ENCODE results near the gene CLRN2. TPM values are rescaled to one million over a fixed set of nuclear protein-coding genes. Genes with fewer than 3 reads are reported as not detected.

CLRN2 gene
- total RNA-seq, 1 donor from 2014 or later: not detected

GRCh38 chr4:17489721-17490120, 25.2 kb upstream of the CLRN2 start:
- DNase-seq: no peak
- peaks cover 74% of the 10 kb centered on the region for H3K36me3 ChIP-seq
- H3K9me3 ChIP-seq (replicated peaks): no peaks in the 10 kb centered on the region
- H3K4me3 ChIP-seq: no peak overlapping the region
- H3K27me3 ChIP-seq (ENCODE audit: low read depth): no peaks in the 10 kb centered on the region
- TF ChIP-seq, protein P1, sequence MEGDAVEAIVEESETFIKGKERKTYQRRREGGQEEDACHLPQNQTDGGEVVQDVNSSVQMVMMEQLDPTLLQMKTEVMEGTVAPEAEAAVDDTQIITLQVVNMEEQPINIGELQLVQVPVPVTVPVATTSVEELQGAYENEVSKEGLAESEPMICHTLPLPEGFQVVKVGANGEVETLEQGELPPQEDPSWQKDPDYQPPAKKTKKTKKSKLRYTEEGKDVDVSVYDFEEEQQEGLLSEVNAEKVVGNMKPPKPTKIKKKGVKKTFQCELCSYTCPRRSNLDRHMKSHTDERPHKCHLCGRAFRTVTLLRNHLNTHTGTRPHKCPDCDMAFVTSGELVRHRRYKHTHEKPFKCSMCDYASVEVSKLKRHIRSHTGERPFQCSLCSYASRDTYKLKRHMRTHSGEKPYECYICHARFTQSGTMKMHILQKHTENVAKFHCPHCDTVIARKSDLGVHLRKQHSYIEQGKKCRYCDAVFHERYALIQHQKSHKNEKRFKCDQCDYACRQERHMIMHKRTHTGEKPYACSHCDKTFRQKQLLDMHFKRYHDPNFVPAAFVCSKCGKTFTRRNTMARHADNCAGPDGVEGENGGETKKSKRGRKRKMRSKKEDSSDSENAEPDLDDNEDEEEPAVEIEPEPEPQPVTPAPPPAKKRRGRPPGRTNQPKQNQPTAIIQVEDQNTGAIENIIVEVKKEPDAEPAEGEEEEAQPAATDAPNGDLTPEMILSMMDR (IDR thresholded peaks at IDR 0.05; ENCODE audit: borderline replicate concordance): no peak
- H3K4me1 ChIP-seq: peaks cover 8% of the 10 kb centered on the region
- intact Hi-C loops (cut with micrococcal nuclease): no loop called here
- no peak overlapping the region for H3K27ac ChIP-seq (replicated peaks)

DNA sequence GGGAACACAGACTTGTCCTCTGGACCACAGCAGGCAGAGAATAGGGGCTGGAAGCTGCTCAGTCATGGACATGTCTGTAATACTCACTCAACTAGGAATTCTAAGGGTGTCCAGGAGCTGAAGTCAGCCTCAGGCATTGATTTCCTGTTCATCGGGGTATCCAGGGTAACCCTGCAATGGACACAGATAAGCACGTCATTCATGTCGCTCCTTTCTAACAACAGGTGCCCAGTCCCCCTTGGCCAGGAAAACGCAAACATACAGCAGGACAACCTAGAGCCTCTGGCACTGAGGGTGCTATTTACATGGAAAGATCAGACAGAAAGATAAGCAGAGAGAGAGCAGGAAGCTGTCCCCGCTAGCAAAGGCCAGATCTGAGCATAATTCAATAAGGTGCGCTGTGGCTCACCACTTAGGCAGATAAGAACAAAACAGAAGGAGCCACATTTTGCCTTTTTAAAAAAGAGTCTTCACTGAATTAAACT, 24.3 kb upstream of the CLRN2 start:
- Histone ChIP-seq H3K27me3 (ENCODE audit: low read depth) (no peaks in the 10 kb centered on the region), H3K36me3 (peaks cover 72% of the 10 kb centered on the region), H3K9me3 (replicated peaks) (no peaks in the 10 kb centered on the region), H3K4me3 (no peak overlapping the region), H3K27ac (replicated peaks) (no peak overlapping the region), H3K4me1 (peaks cover 8% of the 10 kb centered on the region)
- TF ChIP-seq, protein P1 (IDR thresholded peaks at IDR 0.05; ENCODE audit: borderline replicate concordance): no peak
- intact Hi-C loops (cut with micrococcal nuclease): no loop called here
- DNase-seq: no peak

DNA sequence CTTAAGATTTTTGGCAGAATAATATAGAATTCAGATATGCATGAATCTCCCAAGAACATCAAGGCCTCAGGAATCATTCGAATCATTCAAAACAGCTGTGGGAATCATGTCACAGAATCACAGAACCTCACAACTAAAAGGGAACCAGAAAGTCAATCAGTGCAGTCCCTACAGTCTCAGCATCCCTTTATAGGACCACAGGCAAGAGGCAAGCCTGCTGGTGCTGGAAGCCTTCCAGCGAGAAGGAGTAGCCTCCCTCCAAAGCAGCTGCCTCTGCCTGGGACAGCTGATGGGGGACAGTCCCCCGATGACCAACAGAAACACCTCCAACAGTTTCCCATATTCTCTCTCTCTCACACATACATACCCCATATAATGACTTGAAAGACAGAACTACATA, 23.8 kb upstream of the CLRN2 start:
- peaks cover 69% of the 10 kb centered on the region for H3K36me3 ChIP-seq

DNA sequence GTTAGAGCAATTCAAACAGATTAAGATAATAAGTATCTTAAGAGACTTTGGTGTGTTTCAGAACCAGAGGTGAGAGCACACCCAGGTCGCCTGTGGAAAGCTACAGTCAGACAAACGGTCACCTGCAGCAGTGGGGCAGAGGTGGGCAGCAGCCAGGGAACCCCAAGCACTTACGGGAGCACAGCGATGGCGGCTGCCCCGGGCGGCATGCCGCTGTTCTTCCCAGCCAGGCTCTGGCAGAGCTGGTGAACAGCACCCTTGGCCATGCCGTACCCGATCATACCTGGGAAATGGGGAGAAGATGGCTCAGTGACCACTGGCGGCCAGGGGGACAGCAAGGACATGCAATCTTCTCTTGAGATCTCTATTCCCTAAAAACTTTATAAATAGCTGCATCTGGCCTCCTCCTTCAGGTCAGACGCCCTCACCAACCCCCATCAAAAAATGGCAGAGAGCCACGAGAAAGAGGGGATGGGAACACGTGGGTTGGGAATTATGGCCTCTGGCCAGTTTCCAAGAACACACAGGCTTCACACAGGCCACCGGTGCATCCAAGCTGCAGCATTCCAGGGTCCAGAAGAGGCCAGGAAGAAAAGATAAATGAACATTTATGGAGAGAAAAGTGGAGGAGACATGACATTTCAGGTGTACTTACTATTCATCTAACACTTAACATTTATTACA, 22.8 kb upstream of the CLRN2 start:
- no peak for DNase-seq
- no peak overlapping the region for H3K27ac ChIP-seq (replicated peaks)
- intact Hi-C loops (cut with micrococcal nuclease): no loop called here
- no peaks in the 10 kb centered on the region for H3K9me3 ChIP-seq (replicated peaks)
- peaks cover 59% of the 10 kb centered on the region for H3K36me3 ChIP-seq
- TF ChIP-seq, protein P1 (IDR thresholded peaks at IDR 0.05; ENCODE audit: borderline replicate concordance): no peak
- no peak overlapping the region for H3K4me3 ChIP-seq
- H3K4me1 ChIP-seq: peaks cover 8% of the 10 kb centered on the region
- no peaks in the 10 kb centered on the region for H3K27me3 ChIP-seq (ENCODE audit: low read depth)

More for the DNA sequence above, 23.8 kb upstream of the CLRN2 start:
- TF ChIP-seq, protein P1 (IDR thresholded peaks at IDR 0.05; ENCODE audit: borderline replicate concordance): no peak
- peaks cover 8% of the 10 kb centered on the region for H3K4me1 ChIP-seq
- H3K27ac ChIP-seq (replicated peaks): no peak overlapping the region
- H3K27me3 ChIP-seq (ENCODE audit: low read depth): no peaks in the 10 kb centered on the region
- intact Hi-C loops (cut with micrococcal nuclease): no loop called here
- H3K4me3 ChIP-seq: no peak overlapping the region
- H3K9me3 ChIP-seq (replicated peaks): no peaks in the 10 kb centered on the region
- no peak for DNase-seq

DNA sequence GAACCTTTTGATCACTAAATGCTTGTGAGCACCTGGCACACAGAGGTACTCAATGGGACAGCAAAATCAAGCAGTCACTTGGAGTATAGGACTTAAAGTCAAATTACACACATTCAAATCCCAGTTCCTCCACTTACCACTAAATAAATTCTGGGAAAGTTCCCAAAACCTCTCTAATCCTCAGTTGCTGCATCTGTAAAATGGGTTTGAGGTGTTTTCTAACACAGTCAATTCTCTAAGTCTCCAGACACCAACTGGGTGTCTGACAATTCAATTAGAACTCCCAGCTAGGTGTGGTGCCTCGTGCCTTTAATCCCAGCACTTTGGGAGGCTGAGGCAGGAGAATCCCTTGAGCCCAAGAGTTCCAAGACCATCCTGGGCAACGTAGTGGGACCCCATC, 22.1 kb upstream of the CLRN2 start:
- Histone ChIP-seq H3K4me3 (no peak overlapping the region), H3K9me3 (replicated peaks) (no peaks in the 10 kb centered on the region), H3K27ac (replicated peaks) (no peak overlapping the region), H3K27me3 (ENCODE audit: low read depth) (no peaks in the 10 kb centered on the region), H3K36me3 (peaks cover 53% of the 10 kb centered on the region), H3K4me1 (peaks cover 8% of the 10 kb centered on the region)
- intact Hi-C loops (cut with micrococcal nuclease): no loop called here
- TF ChIP-seq, protein P1 (IDR thresholded peaks at IDR 0.05; ENCODE audit: borderline replicate concordance): no peak
- no peak for DNase-seq
